MM.1S (cell line): ENCODE measurements around the gene CHD9NB.

Experiments
- DNase-seq: peaks from one replicate; pipeline ENCODE4 v3.0.0-alpha.2; 2015
- H2AFZ ChIP-seq: fragments of 300-600 bp; sonication (generic); 2 replicates; pipeline ENCODE4 v1.6.0; 2016; ENCODE audit warnings: antibody characterized with exemption, low read length
- H3F3A ChIP-seq: fragments of 300-600 bp; sonication (generic); 2 replicates; pipeline ENCODE4 v1.6.1; 2016; ENCODE audit warnings: mild to moderate bottlenecking, antibody characterized with exemption, low read length, moderate library complexity, mixed read lengths; ENCODE audit not compliant: insufficient read depth
- H3K27ac ChIP-seq: fragments of 300-600 bp; sonication (generic); 2 replicates; pipeline ENCODE4 v1.5.1; 2016; ENCODE audit warnings: mild to moderate bottlenecking, low read length
- H3K27me3 ChIP-seq: fragments of 300-600 bp; sonication (generic); replicated peaks from 2 replicates; pipeline ENCODE4 v1.6.0; 2016; ENCODE audit warnings: low read length; ENCODE audit not compliant: insufficient read depth
- H3K36me3 ChIP-seq: fragments of 300-600 bp; sonication (generic); replicated peaks from 2 replicates; pipeline ENCODE4 v1.6.1; 2016; ENCODE audit warnings: mild to moderate bottlenecking, low read length, mixed read lengths; ENCODE audit not compliant: insufficient read depth
- H3K4me1 ChIP-seq: fragments of 300-600 bp; sonication (generic); 2 replicates; pipeline ENCODE4 v1.6.1; 2016; ENCODE audit warnings: low read length, mixed read lengths
- H3K4me2 ChIP-seq: fragments of 300-600 bp; sonication (generic); 2 replicates; pipeline ENCODE4 v1.6.0; 2016; ENCODE audit warnings: low read depth, low read length
- H3K4me3 ChIP-seq: fragments of 300-600 bp; sonication (generic); 2 replicates; pipeline ENCODE4 v1.5.1; 2016; ENCODE audit warnings: low read length, mixed read lengths
- H3K79me2 ChIP-seq: fragments of 300-600 bp; sonication (generic); 2 replicates; pipeline ENCODE4 v1.6.1; 2016; ENCODE audit warnings: mixed run types, low read length, mixed read lengths
- H3K9ac ChIP-seq: fragments of 300-600 bp; sonication (generic); 2 replicates; pipeline ENCODE4 v1.6.1; 2016; ENCODE audit warnings: low read length, mixed read lengths
- H3K9me2 ChIP-seq: fragments of 300-600 bp; sonication (generic); replicated peaks from 2 replicates; pipeline ENCODE4 v1.6.1; 2016; ENCODE audit warnings: mild to moderate bottlenecking, low read length, mixed read lengths; ENCODE audit not compliant: insufficient read depth
- H3K9me3 ChIP-seq: fragments of 300-600 bp; sonication (generic); replicated peaks from 2 replicates; pipeline ENCODE4 v1.6.1; 2016; ENCODE audit warnings: mild to moderate bottlenecking, low read length, mixed read lengths; ENCODE audit not compliant: insufficient read depth
- H4K20me1 ChIP-seq: fragments of 300-600 bp; sonication (generic); 2 replicates; pipeline ENCODE4 v1.6.1; 2016; ENCODE audit warnings: mild to moderate bottlenecking, low read length, moderate library complexity, mixed read lengths; ENCODE audit not compliant: insufficient read depth
- CTCF ChIP-seq: fragments of 300-600 bp; sonication (generic); IDR thresholded peaks from 2 replicates; pipeline ENCODE4 v1.5.1; 2016; ENCODE audit warnings: antibody characterized with exemption, low read length, mixed read lengths
- EZH2 ChIP-seq: fragments of 300-600 bp; sonication (generic); optimal IDR thresholded peaks from 2 replicates; pipeline ENCODE3; 2017; ENCODE audit warnings: low read depth, mild to moderate bottlenecking, antibody characterized with exemption, low read length, mixed read lengths
- EZH2phosphoT487 ChIP-seq: fragments of 300-600 bp; sonication (generic); IDR thresholded peaks from 2 replicates; pipeline ENCODE4 v1.6.1; 2018; ENCODE audit warnings: antibody characterized with exemption, low read length

The CHD9NB gene

GRCh38 chr16:53052519-53053501 is at the start of gene CHD9NB:
Gene CHD9NB, minus strand, starts transcription at chr16:53052897. Its CDS starts 8,739 bp downstream, at chr16:53044158.
- H3K4me3 ChIP-seq: peak within 1 kb of the TSS; percentile 37
- H3K9ac ChIP-seq: no peak within 1 kb of the TSS
- no peaks in the 10 kb centered on the region for H4K20me1 ChIP-seq
- peak within 1 kb of the TSS; percentile 17 for H3K4me2 ChIP-seq
- H3F3A ChIP-seq: no peaks in the 10 kb centered on the region; the same call in 1 of the 2 replicates
- H3K9me3 ChIP-seq: no peaks in the 10 kb centered on the region
- no peaks in the 10 kb centered on the region for H3K9me2 ChIP-seq
- H2AFZ ChIP-seq: peak within 1 kb of the TSS; percentile 81
- peaks cover 25% of the 10 kb centered on the region for H3K79me2 ChIP-seq
- no peaks in the 10 kb centered on the region for H3K36me3 ChIP-seq
- no peak for TF ChIP-seq EZH2phosphoT487
- no peak for TF ChIP-seq EZH2
- TF ChIP-seq CTCF: no peak
- H3K4me1 ChIP-seq: peaks cover 12% of the 10 kb centered on the region
- no peak within 1 kb of the TSS; the same call in 1 of the 2 replicates for H3K27ac ChIP-seq
- H3K27me3 ChIP-seq: no peaks in the 10 kb centered on the region
- peak; percentile 44 for DNase-seq

- peaks cover 59% of the 10 kb centered on the region for H3K79me2 ChIP-seq
- H3K36me3 ChIP-seq: no peaks in the 10 kb centered on the region
- H3K4me2 ChIP-seq: no peak overlapping the region
- no peaks in the 10 kb centered on the region for H3K9me3 ChIP-seq
- H4K20me1 ChIP-seq: no peaks in the 10 kb centered on the region
- no peak overlapping the region for H2AFZ ChIP-seq
- no peak overlapping the region for H3K9ac ChIP-seq
- H3K27ac ChIP-seq: no peak overlapping the region
- peaks cover 21% of the 10 kb centered on the region for H3K4me1 ChIP-seq
- no peak for DNase-seq
- H3K4me3 ChIP-seq: no peak overlapping the region
- TF ChIP-seq EZH2 (no peak), EZH2phosphoT487 (no peak), CTCF (no peak)
- peaks cover 21% of the 10 kb centered on the region for H3F3A ChIP-seq
- no peaks in the 10 kb centered on the region for H3K27me3 ChIP-seq
- H3K9me2 ChIP-seq: no peaks in the 10 kb centered on the region
These were observed 48.2 kb upstream of the CHD9NB start for GRCh38 chr16:53100889-53101288.

- no peak for TF ChIP-seq EZH2
- no peak for TF ChIP-seq EZH2phosphoT487
- TF ChIP-seq CTCF: no peak
These were observed 47.5 kb upstream of the CHD9NB start for GRCh38 chr16:53100131-53100748.

More at GRCh38 chr16:53100131-53100748, 47.5 kb upstream of the CHD9NB start:
- H4K20me1 ChIP-seq: no peaks in the 10 kb centered on the region
- DNase-seq: no peak
- H3K9ac ChIP-seq: peak overlapping the region; percentile 67
- peak overlapping the region; percentile 65 for H3K4me3 ChIP-seq
- no peaks in the 10 kb centered on the region for H3K9me3 ChIP-seq
- H3K4me1 ChIP-seq: peaks cover 21% of the 10 kb centered on the region
- peaks cover 59% of the 10 kb centered on the region for H3K79me2 ChIP-seq
- H3K4me2 ChIP-seq: peak overlapping the region; percentile 90
- H2AFZ ChIP-seq: peak overlapping the region; percentile 77
- H3K27ac ChIP-seq: peak overlapping the region; percentile 92; the same call in 1 of the 2 replicates
- H3K27me3 ChIP-seq: no peaks in the 10 kb centered on the region
- H3K36me3 ChIP-seq: no peaks in the 10 kb centered on the region
- peaks cover 21% of the 10 kb centered on the region for H3F3A ChIP-seq
- H3K9me2 ChIP-seq: no peaks in the 10 kb centered on the region
